ENCODE results near the gene NARS2. TPM values are rescaled to one million over a fixed set of nuclear protein-coding genes. Genes with fewer than 3 reads are reported as not detected.

The NARS2 gene
- total and polyA plus RNA-seq, 2 donors (not counting 1 experiment from before 2014, with no cell fraction given): 9.7 to 14.6 TPM

GRCh38 chr11:78567209-78567608, 7.5 kb downstream of the NARS2 start:
- no peaks in the 10 kb centered on the region for H3K27me3 Mint-ChIP-seq
- Histone ChIP-seq H4K20me1 (ENCODE audit: control insufficient read depth, insufficient read depth, low read length, poor library complexity, severe bottlenecking) (peaks cover 4% of the 10 kb centered on the region), H3K4me1 (ENCODE audit: control insufficient read depth in 2 of 2, insufficient read depth in 2 of 2, low read length in 2 of 2) (peaks cover 4 to 7% of the 10 kb centered on the region in 2 donors), H3K27me3 (replicated peaks in 1 of 4; ENCODE audit: control extremely low read depth in 1 of 4, control insufficient read depth in 3 of 4, insufficient read depth in 4 of 4, low read length in 3 of 4) (no peaks in the 10 kb centered on the region), H3K4me3 (ENCODE audit: control extremely low read depth in 1 of 5, extremely low read depth in 1 of 5, insufficient read depth in 1 of 5, low read depth in 2 of 5, low read length in 4 of 5) (no peak overlapping the region), H3K79me2 (ENCODE audit: control insufficient read depth, insufficient read depth, low read length) (peaks cover 49% of the 10 kb centered on the region), H3K27ac (ENCODE audit: low read length in 2 of 2) (peak overlapping the region in 1 of 2 donors; percentile 27), H3K9ac (ENCODE audit: low read length) (no peak overlapping the region), H3K9me3 (ENCODE audit: control extremely low read depth in 1 of 3, control insufficient read depth in 2 of 3, insufficient read depth in 1 of 3, low read length in 2 of 3) (no peaks in the 10 kb centered on the region), H2AFZ (ENCODE audit: insufficient read depth, low read depth, low read length, poor library complexity, severe bottlenecking) (no peak overlapping the region), H3K4me2 (replicated peaks; ENCODE audit: low read depth, low read length, poor library complexity, severe bottlenecking) (no peak overlapping the region), H3K36me3 (replicated peaks in 1 of 2; ENCODE audit: control extremely low read depth in 1 of 2, control insufficient read depth in 1 of 2, extremely low read depth in 1 of 2, insufficient read depth in 2 of 2, low read length in 1 of 2) (peaks cover 2 to 46% of the 10 kb centered on the region in 2 experiments)
- DNase-seq (no peak), ATAC-seq (ENCODE audit: low read depth) (no peak)
- TF ChIP-seq CTCF (IDR thresholded peaks at IDR 0.05): no peak
- TF ChIP-seq EZH2 (IDR thresholded peaks at IDR 0.05; ENCODE audit: borderline replicate concordance, insufficient read depth, low read depth, low read length, poor library complexity, severe bottlenecking): no peak
- ChIA-PET POLR2A (no interaction called here), CTCF (interaction anchor here (1.3 to 5.1 kb wide), 3 partner anchors 18 to 339 kb away, joined by 4 to 117 read pairs (median 9); partner anchors contain the start of gene GAB2)
- no peaks in the 10 kb centered on the region for H3K9me3 Mint-ChIP-seq (ENCODE audit: insufficient read depth)
- no peak overlapping the region for H3K27ac Mint-ChIP-seq
- peaks cover 16% of the 10 kb centered on the region for H3K4me1 Mint-ChIP-seq
- 10% methylated on average over 2 of the region's 8 CpGs for WGBS (ENCODE audit: insufficient coverage)
- intact Hi-C loops (cut with micrococcal nuclease): no loop called here
- H3K4me3 Mint-ChIP-seq: no peak overlapping the region

Data from B cell (primary cell).